ENCODE measurements around the gene MBNL2. TPM values are rescaled to one million over a fixed set of nuclear protein-coding genes. Genes with fewer than 3 reads are reported as not detected.
"Not testable (repeated sequence)": the region's sequence is repeated elsewhere in the genome, so short reads cannot be mapped to it uniquely, and the experiment has no call there.

MBNL2 gene
- total RNA-seq, 1 experiment from 2014 or later, result 62.8 TPM

- no peak overlapping the region for H3K4me3 ChIP-seq
- no peak overlapping the region for H3K27ac ChIP-seq
- H3K27me3 ChIP-seq (replicated peaks), result no peaks in the 10 kb centered on the region
- H3K36me3 ChIP-seq, result peaks cover 38% of the 10 kb centered on the region
- H3K9me3 ChIP-seq (replicated peaks), result 0 out of 2 replicates have a peak, but pooled peaks cover 2% of the 10 kb centered on the region
- DNase-seq (ENCODE audit: low read depth in 1 of 2, low spot score in 2 of 2), result no peak
- no peaks in the 10 kb centered on the region for H3K4me1 ChIP-seq (replicated peaks)
These were observed 125.3 kb downstream of the MBNL2 start for GRCh38 chr13:97347255-97347932.

GRCh38 chr13:97348569-97349100, 126.5 kb downstream of the MBNL2 start:
- H3K36me3 ChIP-seq, result peaks cover 45% of the 10 kb centered on the region
- no peak for DNase-seq (ENCODE audit: low read depth in 1 of 2, low spot score in 2 of 2)
- H3K4me3 ChIP-seq, result no peak overlapping the region
- H3K27ac ChIP-seq, result no peak overlapping the region
- H3K4me1 ChIP-seq (replicated peaks), result no peaks in the 10 kb centered on the region
- no peaks in the 10 kb centered on the region for H3K27me3 ChIP-seq (replicated peaks)
- H3K9me3 ChIP-seq (replicated peaks), result 0 out of 2 replicates have a peak, but pooled peaks cover 2% of the 10 kb centered on the region

- not testable (repeated sequence) for H3K27me3 ChIP-seq (replicated peaks); DNase-seq (ENCODE audit: low read depth in 1 of 2, low spot score in 2 of 2); H3K4me1 ChIP-seq (replicated peaks); H3K4me3 ChIP-seq; H3K27ac ChIP-seq; H3K9me3 ChIP-seq (replicated peaks)
- H3K36me3 ChIP-seq, result peaks cover 51% of the 10 kb centered on the region
These were observed 129.9 kb downstream of the MBNL2 start for GRCh38 chr13:97352012-97352411.

DNA sequence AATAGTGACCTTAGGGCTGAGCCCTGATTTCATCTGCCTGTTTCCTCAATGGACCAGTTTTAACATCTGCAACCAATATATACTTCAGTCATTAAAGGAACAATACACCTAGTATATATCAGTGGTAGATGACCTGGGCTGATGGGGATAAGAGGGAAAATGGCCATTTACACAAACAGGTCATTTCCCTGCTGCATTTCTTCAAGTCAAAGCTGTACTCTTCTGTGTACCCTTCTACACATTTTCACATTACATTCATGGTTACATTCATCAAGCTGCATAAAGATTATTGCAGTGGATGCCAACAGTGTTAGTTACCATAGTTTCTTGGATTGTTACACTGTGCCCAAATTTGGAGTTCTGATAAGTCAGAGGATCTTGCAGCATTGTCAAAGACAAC, 130.7 kb downstream of the MBNL2 start:
- Histone ChIP-seq H3K27ac (no peak overlapping the region), H3K36me3 (peaks cover 51% of the 10 kb centered on the region)
- no peak for DNase-seq (ENCODE audit: low read depth in 1 of 2, low spot score in 2 of 2)

DNA sequence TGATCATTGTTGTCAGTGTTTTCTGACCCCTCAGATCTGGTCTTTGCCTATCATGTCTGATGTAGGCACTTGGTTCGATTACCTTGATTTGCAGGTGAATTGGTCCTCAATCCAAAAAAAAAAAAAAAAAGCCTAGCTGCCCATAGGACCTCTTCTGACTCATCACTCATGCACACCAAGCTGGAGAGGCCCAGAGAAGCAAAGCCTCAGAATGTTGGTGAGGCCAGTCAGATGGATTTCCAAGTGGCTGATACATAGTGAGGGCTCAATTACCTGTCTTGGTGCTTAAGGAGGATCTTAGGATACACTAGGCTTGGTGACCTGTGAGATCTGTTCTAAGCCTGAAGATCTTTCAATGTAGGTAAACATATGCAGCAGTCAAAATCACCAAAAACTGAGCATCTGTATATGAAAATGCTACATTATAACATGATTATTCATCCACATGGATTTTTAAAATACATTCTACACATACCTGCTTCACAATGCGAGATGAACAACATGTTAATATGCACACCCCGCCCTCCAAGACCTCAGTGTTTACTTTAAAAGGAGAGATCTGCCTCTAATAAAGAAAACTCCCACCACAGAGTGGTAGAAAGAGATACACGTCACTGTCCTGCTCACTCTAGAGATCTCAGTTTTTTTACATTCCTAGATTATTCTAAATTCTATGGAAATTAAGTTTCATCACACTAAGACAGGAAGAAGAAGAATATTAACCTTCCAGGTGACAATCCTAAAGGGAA, 132.0 kb downstream of the MBNL2 start:
- Histone ChIP-seq H3K9me3 (replicated peaks) (0 out of 2 replicates have a peak, but pooled peaks cover 2% of the 10 kb centered on the region), H3K27me3 (replicated peaks) (no peaks in the 10 kb centered on the region), H3K4me1 (replicated peaks) (peaks cover 16% of the 10 kb centered on the region), H3K36me3 (peaks cover 52% of the 10 kb centered on the region), H3K27ac (no peak overlapping the region), H3K4me3 (no peak overlapping the region)
- no peak for DNase-seq (ENCODE audit: low read depth in 1 of 2, low spot score in 2 of 2)

More for the DNA sequence above, 130.7 kb downstream of the MBNL2 start:
- no peak overlapping the region for H3K4me3 ChIP-seq
- peaks cover 5% of the 10 kb centered on the region for H3K4me1 ChIP-seq (replicated peaks)
- H3K9me3 ChIP-seq (replicated peaks), result 0 out of 2 replicates have a peak, but pooled peaks cover 2% of the 10 kb centered on the region
- no peaks in the 10 kb centered on the region for H3K27me3 ChIP-seq (replicated peaks)

DNA sequence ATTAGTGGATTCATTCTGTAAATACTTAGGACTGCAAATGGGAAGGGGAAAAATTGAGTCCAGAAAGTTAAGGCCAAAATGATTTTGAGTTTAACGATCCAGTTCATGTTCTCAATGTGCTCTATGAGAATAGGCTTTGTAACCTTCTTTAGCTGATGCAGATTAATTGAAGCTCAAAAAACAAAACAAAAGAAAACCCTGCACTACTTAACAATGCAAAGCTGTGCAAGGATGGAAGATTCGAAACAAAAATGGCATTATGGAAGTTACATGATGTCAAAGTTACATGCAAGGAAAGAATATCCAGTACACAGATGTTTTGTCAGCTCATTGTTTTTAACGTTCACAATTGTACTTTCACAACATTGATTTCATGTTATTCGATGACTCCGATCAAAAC, 132.7 kb downstream of the MBNL2 start:
- no peak overlapping the region for H3K27ac ChIP-seq
- peaks cover 46% of the 10 kb centered on the region for H3K36me3 ChIP-seq

DNA sequence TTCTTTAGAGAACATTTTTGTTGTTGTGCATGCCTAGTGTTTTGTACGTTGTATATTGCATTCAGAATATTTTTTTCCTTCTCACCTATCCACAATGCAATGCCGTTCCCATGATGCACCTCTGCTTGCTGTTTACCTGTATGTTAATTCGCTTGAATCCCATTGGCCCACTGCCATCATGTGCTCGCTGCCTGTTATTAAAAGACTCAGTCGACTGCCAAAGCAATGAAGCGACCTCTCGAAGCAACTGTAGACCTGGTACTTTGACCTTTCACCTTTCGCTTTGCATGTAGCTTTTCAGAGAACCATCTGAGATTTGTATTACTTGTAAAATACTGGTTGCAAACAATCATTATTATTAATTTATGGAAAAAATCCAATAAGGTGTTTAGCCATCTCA, 134.5 kb downstream of the MBNL2 start:
- no peak overlapping the region for H3K4me3 ChIP-seq
- peaks cover 18% of the 10 kb centered on the region for H3K4me1 ChIP-seq (replicated peaks)
- peaks cover 41% of the 10 kb centered on the region for H3K36me3 ChIP-seq
- no peak for DNase-seq (ENCODE audit: low read depth in 1 of 2, low spot score in 2 of 2)
- no peaks in the 10 kb centered on the region for H3K9me3 ChIP-seq (replicated peaks)
- H3K27ac ChIP-seq, result no peak overlapping the region
- no peaks in the 10 kb centered on the region for H3K27me3 ChIP-seq (replicated peaks)

More for the DNA sequence above, 132.7 kb downstream of the MBNL2 start:
- Histone ChIP-seq H3K4me3 (no peak overlapping the region), H3K27me3 (replicated peaks) (no peaks in the 10 kb centered on the region), H3K4me1 (replicated peaks) (peaks cover 18% of the 10 kb centered on the region), H3K9me3 (replicated peaks) (0 out of 2 replicates have a peak, but pooled peaks cover 2% of the 10 kb centered on the region)
- no peak for DNase-seq (ENCODE audit: low read depth in 1 of 2, low spot score in 2 of 2)

GRCh38 chr13:97359181-97360057, 137.3 kb downstream of the MBNL2 start:
- H3K27me3 ChIP-seq (replicated peaks), result no peaks in the 10 kb centered on the region
- peaks cover 37% of the 10 kb centered on the region for H3K36me3 ChIP-seq
- peaks cover 18% of the 10 kb centered on the region for H3K4me1 ChIP-seq (replicated peaks)
- H3K4me3 ChIP-seq, result no peak overlapping the region
- H3K27ac ChIP-seq, result no peak overlapping the region
- no peaks in the 10 kb centered on the region for H3K9me3 ChIP-seq (replicated peaks)
- peak; percentile 56 to 77 for DNase-seq (ENCODE audit: low read depth in 1 of 2, low spot score in 2 of 2)

DNA sequence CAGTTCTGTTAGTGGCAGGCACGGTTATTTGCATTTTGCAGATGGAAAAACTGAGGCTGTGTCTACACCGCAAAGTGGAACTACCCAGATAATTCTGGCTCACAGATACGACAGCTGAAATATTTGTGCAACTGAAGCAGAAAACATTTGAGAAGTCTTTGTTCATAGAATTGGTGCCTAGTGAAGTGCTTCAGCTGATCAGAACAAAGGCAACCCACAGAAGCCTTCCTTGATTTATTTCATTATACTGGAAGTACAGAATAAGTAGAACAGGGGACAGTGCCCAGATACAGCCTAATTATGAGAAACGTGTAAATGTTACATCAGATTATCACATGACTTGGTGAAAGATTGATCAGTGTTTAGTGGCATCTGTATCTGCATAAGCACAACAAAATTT, 138.5 kb downstream of the MBNL2 start:
- no peak overlapping the region for H3K27ac ChIP-seq
- no peaks in the 10 kb centered on the region for H3K9me3 ChIP-seq (replicated peaks)
- H3K4me3 ChIP-seq, result no peak overlapping the region
- H3K36me3 ChIP-seq, result peaks cover 34% of the 10 kb centered on the region
- no peak for DNase-seq (ENCODE audit: low read depth in 1 of 2, low spot score in 2 of 2)
- H3K27me3 ChIP-seq (replicated peaks), result no peaks in the 10 kb centered on the region
- peaks cover 18% of the 10 kb centered on the region for H3K4me1 ChIP-seq (replicated peaks)

GRCh38 chr13:97364031-97364430, 141.9 kb downstream of the MBNL2 start:
- Histone ChIP-seq H3K4me1 (replicated peaks) (peaks cover 31% of the 10 kb centered on the region), H3K9me3 (replicated peaks) (no peaks in the 10 kb centered on the region), H3K27ac (no peak overlapping the region), H3K4me3 (no peak overlapping the region), H3K27me3 (replicated peaks) (no peaks in the 10 kb centered on the region), H3K36me3 (peaks cover 29% of the 10 kb centered on the region)
- DNase-seq (ENCODE audit: low read depth in 1 of 2, low spot score in 2 of 2), result no peak

DNA sequence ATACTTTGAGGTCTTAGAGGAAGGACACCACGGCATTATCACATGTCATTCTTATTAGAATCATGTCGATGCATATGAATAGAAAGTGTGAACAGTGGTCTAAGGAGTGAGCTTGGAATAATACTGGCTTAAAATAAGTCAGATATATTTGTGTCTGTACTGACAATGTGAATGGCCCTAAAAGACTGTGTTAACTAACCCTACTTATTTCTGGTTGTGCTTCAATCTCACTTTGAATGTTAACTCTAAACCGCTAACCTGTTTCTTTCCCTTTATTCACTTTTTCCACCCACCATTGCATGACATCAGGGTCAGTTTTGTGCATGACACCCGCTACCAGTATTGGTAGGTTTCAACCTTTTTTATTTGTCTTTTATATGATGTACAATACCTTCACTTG, 142.7 kb downstream of the MBNL2 start:
- no peaks in the 10 kb centered on the region for H3K27me3 ChIP-seq (replicated peaks)
- H3K9me3 ChIP-seq (replicated peaks), result no peaks in the 10 kb centered on the region
- peaks cover 29% of the 10 kb centered on the region for H3K36me3 ChIP-seq
- DNase-seq (ENCODE audit: low read depth in 1 of 2, low spot score in 2 of 2), result no peak
- no peak overlapping the region for H3K27ac ChIP-seq
- peaks cover 29% of the 10 kb centered on the region for H3K4me1 ChIP-seq (replicated peaks)
- H3K4me3 ChIP-seq, result no peak overlapping the region

GRCh38 chr13:97366172-97366688, 144.1 kb downstream of the MBNL2 start:
- Histone ChIP-seq H3K9me3 (replicated peaks) (no peaks in the 10 kb centered on the region), H3K27me3 (replicated peaks) (no peaks in the 10 kb centered on the region), H3K27ac (peak overlapping the region; percentile 75; the same call in 1 of the 2 replicates), H3K36me3 (peaks cover 26% of the 10 kb centered on the region), H3K4me1 (replicated peaks) (peaks cover 29% of the 10 kb centered on the region), H3K4me3 (no peak overlapping the region)
- no peak for DNase-seq (ENCODE audit: low read depth in 1 of 2, low spot score in 2 of 2)
